MCF 10A (cell line): Measurements from ENCODE around the gene CCNY. TPM values are rescaled to one million over a fixed set of nuclear protein-coding genes. Genes with fewer than 3 reads are reported as not detected.

Experiments used
- BruUV-seq: library from RNA; stranded (reverse); fragments of 400-500 nt; replicated peaks from 2 replicates; lab custom pipeline; 2021; lab: Mats Ljungman, UMichigan
- CTCF ChIA-PET: fragments of 300-600 bp; sonication (Branson Sonifier 250); formaldehyde crosslinking; extraction: SDS; loops from one replicate; lab custom pipeline; 2021; ENCODE audit warnings: antibody characterized with exemption, inconsistent platforms; lab: Yijun Ruan, JAX
- POLR2A ChIA-PET: fragments of 300-600, 350-650 bp; sonication (Branson Sonifier 250); formaldehyde crosslinking; extraction: SDS; loops from one replicate; lab custom pipeline; 2020; ENCODE audit warnings: antibody characterized with exemption, inconsistent platforms; lab: Yijun Ruan, JAX
- DNase-seq: peaks from one replicate; pipeline ENCODE4 v3.0.0-alpha.2; 2018; ENCODE audit not compliant: unreplicated experiment
- H3K27ac Mint-ChIP-seq: one replicate; pipeline ENCODE4 v1.8.0; 2022; ENCODE audit warnings: mild to moderate bottlenecking, low read depth, mixed read lengths; ENCODE audit not compliant: unreplicated experiment
- H3K27me3 Mint-ChIP-seq: one replicate; pipeline ENCODE4 v1.8.0; 2022; ENCODE audit warnings: mixed read lengths; ENCODE audit not compliant: insufficient read depth, unreplicated experiment
- H3K36me3 Mint-ChIP-seq: one replicate; pipeline ENCODE4 v1.8.0; 2022; ENCODE audit warnings: mild to moderate bottlenecking, moderate library complexity, mixed read lengths; ENCODE audit not compliant: insufficient read depth, unreplicated experiment
- H3K4me1 Mint-ChIP-seq: one replicate; pipeline ENCODE4 v1.8.0; 2022; ENCODE audit warnings: mixed read lengths; ENCODE audit not compliant: insufficient read depth, unreplicated experiment
- H3K4me3 Mint-ChIP-seq: one replicate; pipeline ENCODE4 v1.8.0; 2022; ENCODE audit warnings: mild to moderate bottlenecking, moderate library complexity, mixed read lengths; ENCODE audit not compliant: unreplicated experiment
- H3K9me3 Mint-ChIP-seq: one replicate; pipeline ENCODE4 v1.8.0; 2022; ENCODE audit warnings: mixed read lengths; ENCODE audit not compliant: unreplicated experiment
- intact Hi-C: fragments of 100-400 bp; cut with micrococcal nuclease; formaldehyde crosslinking; loops from 2 replicates; pipeline ENCODE4 v1.14.1; 2022
- total RNA-seq: library from RNA; stranded (reverse); gene quantifications from 2 replicates; pipeline ENCODE4 v1.2.3, GENCODE V29; 2022
- TF ChIP-seq, protein P1 (sequence below): fragments of 200-600 bp; IDR thresholded peaks from one replicate; pipeline ENCODE4 v1.8.0; 2022; ENCODE audit warnings: antibody characterized with exemption, mild to moderate bottlenecking; ENCODE audit not compliant: unreplicated experiment

Gene CCNY
- total RNA-seq, 1 experiment from 2014 or later = 68.9 TPM

DNA sequence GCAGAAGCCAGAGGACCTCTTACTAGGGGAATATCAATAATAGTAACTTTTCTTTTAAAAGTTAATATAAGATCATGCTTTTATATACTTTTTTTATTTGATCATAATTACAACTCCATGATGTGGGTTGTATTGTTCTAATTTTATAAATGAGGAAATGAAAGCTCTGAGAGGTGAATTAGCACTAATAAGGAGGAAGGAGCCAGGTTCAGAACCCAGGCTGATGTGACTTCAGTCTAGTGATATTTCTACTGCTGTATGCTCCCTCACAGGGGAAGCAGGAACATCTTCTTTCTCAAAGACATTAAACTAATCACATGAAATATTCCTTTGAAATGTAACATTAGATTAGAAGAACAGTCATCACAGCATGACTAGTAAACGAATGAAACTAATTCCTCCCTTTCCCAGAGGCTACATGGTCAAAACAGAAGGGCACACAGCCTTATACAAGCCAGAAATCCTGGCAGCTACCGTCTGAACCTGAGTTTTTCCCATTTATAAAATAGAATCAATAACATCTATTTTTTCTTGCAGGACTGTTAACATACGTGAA lies 187.4 kb downstream of the CCNY start:
- POLR2A ChIA-PET = interaction anchor here (0.7 to 1.1 kb wide), 2 partner anchors 14 to 461 kb away, joined by 3 read pairs; no protein-coding TSS in a partner anchor
- H3K4me3 Mint-ChIP-seq = no peak overlapping the region

GRCh38 chr10:35526746-35527145 lies 190.4 kb downstream of the CCNY start:
- peaks cover 37% of the 10 kb centered on the region for H3K36me3 Mint-ChIP-seq
- intact Hi-C loops = no loop called here
- CTCF ChIA-PET = interaction anchor here (0.6 to 0.7 kb wide), 3 partner anchors 37 to 532 kb away, joined by 3 read pairs; no protein-coding TSS in a partner anchor
- POLR2A ChIA-PET = no interaction called here
- no peak overlapping the region for H3K27ac Mint-ChIP-seq
- DNase-seq = no peak
- H3K4me3 Mint-ChIP-seq = no peak overlapping the region
- BruUV-seq = no TSS peak
- no peaks in the 10 kb centered on the region for H3K9me3 Mint-ChIP-seq
- no peaks in the 10 kb centered on the region for H3K4me1 Mint-ChIP-seq
- TF ChIP-seq, protein P1, sequence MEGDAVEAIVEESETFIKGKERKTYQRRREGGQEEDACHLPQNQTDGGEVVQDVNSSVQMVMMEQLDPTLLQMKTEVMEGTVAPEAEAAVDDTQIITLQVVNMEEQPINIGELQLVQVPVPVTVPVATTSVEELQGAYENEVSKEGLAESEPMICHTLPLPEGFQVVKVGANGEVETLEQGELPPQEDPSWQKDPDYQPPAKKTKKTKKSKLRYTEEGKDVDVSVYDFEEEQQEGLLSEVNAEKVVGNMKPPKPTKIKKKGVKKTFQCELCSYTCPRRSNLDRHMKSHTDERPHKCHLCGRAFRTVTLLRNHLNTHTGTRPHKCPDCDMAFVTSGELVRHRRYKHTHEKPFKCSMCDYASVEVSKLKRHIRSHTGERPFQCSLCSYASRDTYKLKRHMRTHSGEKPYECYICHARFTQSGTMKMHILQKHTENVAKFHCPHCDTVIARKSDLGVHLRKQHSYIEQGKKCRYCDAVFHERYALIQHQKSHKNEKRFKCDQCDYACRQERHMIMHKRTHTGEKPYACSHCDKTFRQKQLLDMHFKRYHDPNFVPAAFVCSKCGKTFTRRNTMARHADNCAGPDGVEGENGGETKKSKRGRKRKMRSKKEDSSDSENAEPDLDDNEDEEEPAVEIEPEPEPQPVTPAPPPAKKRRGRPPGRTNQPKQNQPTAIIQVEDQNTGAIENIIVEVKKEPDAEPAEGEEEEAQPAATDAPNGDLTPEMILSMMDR = no peak
- no peaks in the 10 kb centered on the region for H3K27me3 Mint-ChIP-seq

More for the DNA sequence above, 187.4 kb downstream of the CCNY start:
- BruUV-seq = no TSS peak
- H3K36me3 Mint-ChIP-seq = peaks cover 13% of the 10 kb centered on the region
- TF ChIP-seq, protein P1 = no peak
- CTCF ChIA-PET = interaction anchor here (0.7 to 1.6 kb wide), 2 partner anchors 23 to 63 kb away, joined by 4 to 5 read pairs; no protein-coding TSS in a partner anchor
- H3K27ac Mint-ChIP-seq = no peak overlapping the region
- H3K4me1 Mint-ChIP-seq = no peaks in the 10 kb centered on the region
- intact Hi-C loops = no loop called here
- no peak for DNase-seq
- H3K9me3 Mint-ChIP-seq = no peaks in the 10 kb centered on the region
- no peaks in the 10 kb centered on the region for H3K27me3 Mint-ChIP-seq

DNA sequence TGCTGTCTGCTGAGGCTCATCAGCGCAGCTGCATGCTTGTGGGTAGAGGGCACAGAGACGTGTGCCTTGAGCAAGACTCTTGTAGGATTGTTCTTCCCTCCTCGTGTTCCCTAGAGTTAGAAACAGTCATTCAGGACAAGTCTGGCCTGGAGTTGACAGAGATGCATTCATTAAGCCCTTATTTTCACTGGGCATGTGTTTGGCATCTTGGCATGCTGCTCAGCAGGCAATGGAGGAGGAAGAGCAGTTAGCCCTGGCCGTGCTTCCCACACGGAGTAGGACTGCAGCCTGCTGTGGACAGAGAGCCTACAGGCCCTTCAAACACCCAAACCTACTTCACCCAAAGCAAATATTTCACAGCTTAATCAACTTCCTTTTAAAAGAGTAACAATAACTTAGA lies 195.8 kb downstream of the CCNY start:
- TF ChIP-seq, protein P1 = no peak
- no TSS peak for BruUV-seq
- intact Hi-C loops = no loop called here
- Mint-ChIP-seq H3K9me3 (peaks cover 18% of the 10 kb centered on the region), H3K36me3 (peaks cover 73% of the 10 kb centered on the region), H3K4me1 (no peaks in the 10 kb centered on the region), H3K27me3 (no peaks in the 10 kb centered on the region), H3K4me3 (no peak overlapping the region), H3K27ac (no peak overlapping the region)
- ChIA-PET CTCF (no interaction called here), POLR2A (no interaction called here)
- no peak for DNase-seq

DNA sequence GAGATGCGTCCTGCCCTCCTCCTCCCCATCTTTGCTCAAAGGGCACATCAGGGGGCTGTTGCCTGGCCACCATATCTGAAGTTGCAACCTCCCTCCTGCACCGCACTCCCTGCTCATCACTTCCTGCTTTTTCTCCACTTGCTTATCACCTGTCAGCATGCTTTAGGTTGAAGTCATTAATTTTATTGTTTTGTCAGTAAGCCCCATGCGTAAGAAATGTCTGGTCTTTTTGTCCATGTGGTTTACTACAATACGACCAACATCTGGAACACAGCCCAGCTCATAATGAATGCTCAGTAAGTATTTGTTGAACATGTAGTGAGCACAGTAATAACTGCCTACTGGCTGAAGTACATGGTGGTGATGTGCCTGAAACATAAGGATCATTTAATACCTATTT lies 197.3 kb downstream of the CCNY start:
- peaks cover 18% of the 10 kb centered on the region for H3K9me3 Mint-ChIP-seq
- DNase-seq = no peak
- ChIA-PET CTCF (no interaction called here), POLR2A (interaction anchor here (0.9 kb wide), 1 partner anchor 11 kb away, joined by 3 read pairs; no protein-coding TSS in a partner anchor)
- H3K4me3 Mint-ChIP-seq = no peak overlapping the region
- intact Hi-C loops = no loop called here
- BruUV-seq = no TSS peak
- H3K27me3 Mint-ChIP-seq = no peaks in the 10 kb centered on the region
- peaks cover 68% of the 10 kb centered on the region for H3K36me3 Mint-ChIP-seq
- no peak overlapping the region for H3K27ac Mint-ChIP-seq
- H3K4me1 Mint-ChIP-seq = no peaks in the 10 kb centered on the region
- TF ChIP-seq, protein P1 = no peak
